GM10266 (cell line): Measurements from ENCODE around the gene AGBL1.

Source experiments
- DNase-seq: peaks from one replicate; pipeline ENCODE4 v3.0.0; 2012; ENCODE audit errors: extremely low spot score
- CTCF ChIP-seq: IDR thresholded peaks from 2 replicates; pipeline ENCODE4 v1.5.1; 2012; ENCODE audit warnings: mild to moderate bottlenecking, low read depth; ENCODE audit not compliant: control insufficient read depth, insufficient read depth; ENCODE audit errors: missing control alignments

The AGBL1 gene

GRCh38 chr15:86630946-86631345, 551.3 kb downstream of the AGBL1 start:
- TF ChIP-seq CTCF = no peak
- no peak for DNase-seq

DNA sequence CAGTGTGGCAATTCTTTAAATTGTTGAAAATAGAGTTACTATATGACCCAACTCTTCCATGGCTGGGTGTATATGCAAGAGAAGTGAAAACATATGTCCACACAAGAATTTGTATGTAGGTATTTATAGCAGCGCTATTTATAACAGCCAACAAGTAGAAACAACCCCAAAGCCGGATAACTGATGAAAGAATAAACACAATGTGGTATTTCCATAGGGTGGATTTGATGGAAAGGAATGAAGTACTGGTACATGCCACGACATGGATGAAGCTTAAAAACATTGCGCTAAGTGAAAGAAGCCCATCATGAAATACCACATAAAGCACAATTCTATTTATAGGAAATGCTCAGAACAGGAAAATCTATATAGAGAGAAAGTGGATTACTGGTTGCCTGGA, 554.5 kb downstream of the AGBL1 start:
- TF ChIP-seq CTCF = no peak
- DNase-seq = no peak

- TF ChIP-seq CTCF = no peak
- no peak for DNase-seq
Measured at GRCh38 chr15:86634992-86635638, 555.4 kb downstream of the AGBL1 start.

DNA sequence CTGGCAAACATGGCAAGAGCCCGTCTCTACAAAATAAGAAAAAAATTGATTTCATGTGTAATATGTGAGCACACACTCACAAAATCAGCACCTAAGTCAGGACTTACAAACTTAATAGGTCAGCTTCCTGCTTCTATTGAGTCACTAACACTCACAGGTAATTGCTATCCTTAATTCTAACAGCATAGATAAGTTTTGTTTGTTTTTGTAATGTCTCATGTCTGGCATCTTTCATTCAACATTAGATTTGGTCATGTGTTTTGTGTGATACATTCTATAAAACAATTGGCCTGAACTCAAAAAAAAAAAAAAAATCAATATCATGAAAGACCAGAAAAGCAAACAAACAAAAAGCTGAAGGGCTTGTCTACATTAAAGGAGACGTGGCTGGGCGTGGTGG, 564.7 kb downstream of the AGBL1 start:
- TF ChIP-seq CTCF = no peak
- DNase-seq = no peak

DNA sequence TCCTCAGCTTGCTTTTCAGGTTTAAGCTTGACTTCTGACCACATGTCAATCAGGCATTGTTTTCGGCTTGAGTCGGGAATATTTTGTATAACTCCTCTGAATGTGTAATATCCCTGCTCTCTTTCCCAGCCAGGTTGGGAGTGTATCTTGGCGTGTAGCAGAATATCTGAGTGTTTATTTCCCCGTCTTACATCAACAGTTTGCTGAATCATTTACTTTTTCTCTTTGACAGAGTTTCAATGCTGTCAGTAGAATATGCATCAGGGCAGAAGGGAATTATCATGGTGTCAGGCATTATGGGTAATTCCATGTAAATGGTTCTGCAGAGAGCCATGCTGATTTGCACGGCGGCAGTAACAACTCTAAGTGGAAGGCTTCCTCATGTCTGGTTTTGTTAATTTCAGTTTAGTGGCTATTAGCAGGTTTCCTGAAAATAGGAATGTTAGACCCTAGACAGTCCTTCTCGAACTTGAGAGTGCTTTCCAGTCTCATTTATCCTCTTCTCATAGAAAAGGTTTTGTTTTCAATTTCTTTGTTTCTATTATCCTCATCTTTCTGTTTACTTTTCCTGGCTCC, 566.3 kb downstream of the AGBL1 start:
- no peak for DNase-seq
- TF ChIP-seq CTCF = no peak

GRCh38 chr15:86647810-86648440, 568.3 kb downstream of the AGBL1 start:
- no peak for TF ChIP-seq CTCF
- DNase-seq = no peak

DNA sequence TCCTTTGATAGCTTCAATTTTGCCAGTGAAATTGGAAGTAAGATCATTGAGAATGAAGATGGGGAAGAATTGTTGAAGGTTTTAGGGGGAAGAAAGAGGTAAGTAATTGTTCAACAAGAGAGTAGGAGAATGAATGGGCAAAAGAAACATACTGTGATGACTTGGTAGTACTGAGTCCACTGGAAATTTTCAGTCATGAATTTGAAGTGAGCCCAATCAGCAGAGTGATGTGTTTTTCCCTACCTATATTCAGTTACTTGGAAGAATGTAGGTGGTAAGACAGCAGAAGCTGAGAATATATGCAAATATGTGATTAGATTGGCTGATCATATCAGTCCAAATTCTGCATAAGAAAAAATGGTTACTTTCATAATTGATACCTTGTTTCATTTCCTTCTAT, 569.6 kb downstream of the AGBL1 start:
- no peak for DNase-seq
- no peak for TF ChIP-seq CTCF
